ENCODE results near the gene RIN3. TPM values are rescaled to one million over a fixed set of nuclear protein-coding genes. Genes with fewer than 3 reads are reported as not detected.
A peak's percentile ranks its signal among the peaks of the same experiment; 100 is the strongest.

Gene RIN3
- total and polyA plus RNA-seq, 2 of the 4 experiments (the other 2 are of a cell fraction) = 2.5 to 11.1 TPM

- no TSS peak for BruUV-seq (replicated peaks)
- H3K9ac ChIP-seq (ENCODE audit: low read depth, low read length) = no peak overlapping the region
Observed at GRCh38 chr14:92626041-92626440, 112.5 kb downstream of the RIN3 start.

More at GRCh38 chr14:92626041-92626440, 112.5 kb downstream of the RIN3 start:
- WGBS, 2 experiments (ENCODE audit: extremely low coverage in 2 of 2, insufficient read length in 1 of 2) = no CpG with 5 or more reads among the region's 3 CpGs
- peak overlapping the region; percentile 59 for H2AK5ac ChIP-seq (ENCODE audit: low read depth, low read length)
- peak overlapping the region; percentile 23; the same call in 1 of the 2 replicates for H3K23ac ChIP-seq (ENCODE audit: low read depth, low read length)
- H3K36me3 ChIP-seq (ENCODE audit: control insufficient read depth, insufficient read depth, low read length) = peaks cover 8% of the 10 kb centered on the region; the same call in 1 of the 2 replicates
- no peak overlapping the region for H2AK9ac ChIP-seq (replicated peaks; ENCODE audit: low read depth, low read length, poor library complexity)
- peaks cover 7% of the 10 kb centered on the region for H3K9me1 ChIP-seq (ENCODE audit: insufficient read depth, low read length)
- peak overlapping the region; percentile 89 for H2BK20ac ChIP-seq (ENCODE audit: low read depth, low read length)
- CTCF ChIA-PET = no interaction called here
- in situ Hi-C loops (cut with MboI; ENCODE audit: low sequenced_read_pairs) (no loop called here), dilution Hi-C loops (cut with HindIII; ENCODE audit: low sequenced_read_pairs, unreplicated experiment) (no loop called here), intact Hi-C loops (cut with micrococcal nuclease) (no loop called here)
- H4K91ac ChIP-seq (ENCODE audit: insufficient read depth, low read depth, low read length) = peak overlapping the region; percentile 94
- peak overlapping the region; percentile 92 for H3K4ac ChIP-seq (ENCODE audit: low read depth, low read length)
- no peak overlapping the region for H3K4me2 ChIP-seq (ENCODE audit: low read depth, low read length)
- peaks cover 25% of the 10 kb centered on the region for H3K9me3 ChIP-seq (ENCODE audit: control insufficient read depth, insufficient read depth, low read length)
- H3K4me3 ChIP-seq (ENCODE audit: insufficient read depth, low read depth, low read length) = no peak overlapping the region
- H4K5ac ChIP-seq (ENCODE audit: low read depth, low read length) = peak overlapping the region; percentile 94; the same call in 1 of the 2 replicates
- H3K18ac ChIP-seq (ENCODE audit: low read depth, low read length) = peak overlapping the region; percentile 97; the same call in 1 of the 2 replicates
- H3K27ac ChIP-seq (ENCODE audit: insufficient read depth, low read length) = 0 out of 2 replicates have a peak overlapping the region, but pooled peaks have one; percentile 36
- no peak overlapping the region for H3K56ac ChIP-seq (ENCODE audit: extremely low read depth, insufficient read depth, low read length)
- peak overlapping the region; percentile 78 for H3K14ac ChIP-seq (replicated peaks; ENCODE audit: low read depth, low read length)
- DNase-seq (no peak), ATAC-seq (ENCODE audit: low read depth) (no peak)
- POLR2A ChIA-PET (ENCODE audit: unreplicated experiment) = no interaction called here
- H2AFZ ChIP-seq (replicated peaks; ENCODE audit: low read length, poor library complexity) = no peak overlapping the region
- no peaks in the 10 kb centered on the region for H4K20me1 ChIP-seq (ENCODE audit: insufficient read depth, low read length)
- H3K27me3 ChIP-seq (ENCODE audit: control insufficient read depth, insufficient read depth, low read length) = no peaks in the 10 kb centered on the region
- TF ChIP-seq RFX5 (IDR thresholded peaks at IDR 0.05; ENCODE audit: low read depth, low read length) (no peak), CHD1 (IDR thresholded peaks at IDR 0.05; ENCODE audit: low read depth, low read length) (no peak), CEBPB (IDR thresholded peaks at IDR 0.05; ENCODE audit: low read depth, low read length) (no peak), USF2 (IDR thresholded peaks at IDR 0.05; ENCODE audit: low read depth, low read length) (no peak), CTCF (conservative IDR thresholded peaks at IDR 0.05; ENCODE audit: low read depth, low read length) (no peak), MAFK (IDR thresholded peaks at IDR 0.05; ENCODE audit: low read depth, low read length) (no peak), RCOR1 (IDR thresholded peaks at IDR 0.05; ENCODE audit: insufficient replicate concordance, low read length) (no peak), MXI1 (IDR thresholded peaks at IDR 0.05; ENCODE audit: borderline replicate concordance, low read depth, low read length) (no peak), POLR2A (IDR thresholded peaks at IDR 0.05; ENCODE audit: low read depth, low read length) (no peak), BHLHE40 (IDR thresholded peaks at IDR 0.05; ENCODE audit: low read depth, low read length) (no peak)
- TF ChIP-seq, protein P1, sequence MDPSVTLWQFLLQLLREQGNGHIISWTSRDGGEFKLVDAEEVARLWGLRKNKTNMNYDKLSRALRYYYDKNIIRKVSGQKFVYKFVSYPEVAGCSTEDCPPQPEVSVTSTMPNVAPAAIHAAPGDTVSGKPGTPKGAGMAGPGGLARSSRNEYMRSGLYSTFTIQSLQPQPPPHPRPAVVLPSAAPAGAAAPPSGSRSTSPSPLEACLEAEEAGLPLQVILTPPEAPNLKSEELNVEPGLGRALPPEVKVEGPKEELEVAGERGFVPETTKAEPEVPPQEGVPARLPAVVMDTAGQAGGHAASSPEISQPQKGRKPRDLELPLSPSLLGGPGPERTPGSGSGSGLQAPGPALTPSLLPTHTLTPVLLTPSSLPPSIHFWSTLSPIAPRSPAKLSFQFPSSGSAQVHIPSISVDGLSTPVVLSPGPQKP (IDR thresholded peaks at IDR 0.05; ENCODE audit: borderline replicate concordance, low read depth, low read length) = no peak
- H2BK15ac ChIP-seq (ENCODE audit: low read depth, low read length) = peak overlapping the region; percentile 82; the same call in 2 of the 3 replicates
- peak overlapping the region; percentile 60 for H2BK5ac ChIP-seq (ENCODE audit: low read depth, low read length, poor library complexity, severe bottlenecking)
- peaks cover 13% of the 10 kb centered on the region for H3K4me1 ChIP-seq (ENCODE audit: control insufficient read depth, insufficient read depth, low read length)
- peak overlapping the region; percentile 76 to 77; a peak in 3 of 4 replicates for H4K8ac ChIP-seq (ENCODE audit: low read depth in 2 of 2, low read length in 2 of 2)
- peaks cover 24 to 46% of the 10 kb centered on the region in 2 experiments for H3K79me1 ChIP-seq (ENCODE audit: low read depth in 1 of 2, low read length in 2 of 2)
- H2BK120ac ChIP-seq (ENCODE audit: low read depth, low read length) = peak overlapping the region; percentile 90
